ENCODE measurements around the gene CUTC.
A peak's percentile ranks its signal among the peaks of the same experiment; 100 is the strongest.
"Not testable (repeated sequence)": the region's sequence is repeated elsewhere in the genome, so short reads cannot be mapped to it uniquely, and the experiment has no call there.

The CUTC gene

GRCh38 chr10:99732033-99732842, at the start of gene CUTC, which contains the start of gene COX15:
TSS of gene CUTC (plus strand) at chr10:99732234. CDS start at chr10:99732349, 115 bp downstream.
TSS of gene COX15 (minus strand) at chr10:99732127. CDS start at chr10:99732049, 78 bp downstream.
- peak; percentile 85 for DNase-seq

- DNase-seq, result no peak
Observed at GRCh38 chr10:99682752-99683151, 49.3 kb upstream of the CUTC start.

- DNase-seq, result no peak
Observed at GRCh38 chr10:99685597-99685967, 46.5 kb upstream of the CUTC start.

GRCh38 chr10:99689461-99689860, 42.6 kb upstream of the CUTC start:
- DNase-seq, result no peak

- no peak for DNase-seq
Observed at GRCh38 chr10:99693933-99694583, 38.0 kb upstream of the CUTC start.

GRCh38 chr10:99695761-99696160, 36.3 kb upstream of the CUTC start:
- DNase-seq, result no peak

GRCh38 chr10:99698504-99699080, 33.4 kb upstream of the CUTC start:
- no peak for DNase-seq

- DNase-seq, result no peak
Observed at GRCh38 chr10:99700649-99701048, 31.4 kb upstream of the CUTC start.

GRCh38 chr10:99708428-99709012, 23.5 kb upstream of the CUTC start:
- DNase-seq, result no peak

- no peak for DNase-seq
Observed at GRCh38 chr10:99709480-99710229, 22.4 kb upstream of the CUTC start.

GRCh38 chr10:99711129-99711719, 20.8 kb upstream of the CUTC start:
- DNase-seq, result no peak

- DNase-seq, result no peak
Observed at GRCh38 chr10:99714446-99714845, 17.6 kb upstream of the CUTC start.

GRCh38 chr10:99720387-99720786, 11.6 kb upstream of the CUTC start:
- no peak for DNase-seq

GRCh38 chr10:99730026-99730425, 2.0 kb upstream of the CUTC start:
- DNase-seq, result no peak

GRCh38 chr10:99731306-99732032, 565 bp upstream of the CUTC start:
- no peak for DNase-seq

GRCh38 chr10:99733366-99733765, 1.3 kb downstream of the CUTC start:
- no peak for DNase-seq

- not testable (repeated sequence) for DNase-seq
Observed at GRCh38 chr10:99734111-99734510, 2.1 kb downstream of the CUTC start.

- no peak for DNase-seq
Observed at GRCh38 chr10:99740260-99740659, 8.2 kb downstream of the CUTC start.

- no peak for DNase-seq
Observed at GRCh38 chr10:99740933-99741559, 9.0 kb downstream of the CUTC start.

- no peak for DNase-seq
Observed at GRCh38 chr10:99742254-99742653, 10.2 kb downstream of the CUTC start.

- DNase-seq, result no peak
Observed at GRCh38 chr10:99742701-99743100, 10.7 kb downstream of the CUTC start.

Measured in NCI-H1436 treated with DMSO at 0.1 percent for 48 hours (cell line).